ENCODE data around the gene EIF1AD. TPM values are rescaled to one million over a fixed set of nuclear protein-coding genes. Genes with fewer than 3 reads are reported as not detected.

Gene EIF1AD, protein sequence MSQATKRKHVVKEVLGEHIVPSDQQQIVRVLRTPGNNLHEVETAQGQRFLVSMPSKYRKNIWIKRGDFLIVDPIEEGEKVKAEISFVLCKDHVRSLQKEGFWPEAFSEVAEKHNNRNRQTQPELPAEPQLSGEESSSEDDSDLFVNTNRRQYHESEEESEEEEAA
- total RNA-seq (2014; rRNA removed; shearing (Covaris generic)): 27.8 TPM in 2 replicates
- polyA plus RNA-seq (2015; cell fraction: cytosol; rRNA removed): 21.0 and 34.9 TPM in 2 replicates
- polyA plus RNA-seq (2015; cell fraction: nucleus; rRNA removed): 27.8 and 31.3 TPM in 2 replicates

DNA sequence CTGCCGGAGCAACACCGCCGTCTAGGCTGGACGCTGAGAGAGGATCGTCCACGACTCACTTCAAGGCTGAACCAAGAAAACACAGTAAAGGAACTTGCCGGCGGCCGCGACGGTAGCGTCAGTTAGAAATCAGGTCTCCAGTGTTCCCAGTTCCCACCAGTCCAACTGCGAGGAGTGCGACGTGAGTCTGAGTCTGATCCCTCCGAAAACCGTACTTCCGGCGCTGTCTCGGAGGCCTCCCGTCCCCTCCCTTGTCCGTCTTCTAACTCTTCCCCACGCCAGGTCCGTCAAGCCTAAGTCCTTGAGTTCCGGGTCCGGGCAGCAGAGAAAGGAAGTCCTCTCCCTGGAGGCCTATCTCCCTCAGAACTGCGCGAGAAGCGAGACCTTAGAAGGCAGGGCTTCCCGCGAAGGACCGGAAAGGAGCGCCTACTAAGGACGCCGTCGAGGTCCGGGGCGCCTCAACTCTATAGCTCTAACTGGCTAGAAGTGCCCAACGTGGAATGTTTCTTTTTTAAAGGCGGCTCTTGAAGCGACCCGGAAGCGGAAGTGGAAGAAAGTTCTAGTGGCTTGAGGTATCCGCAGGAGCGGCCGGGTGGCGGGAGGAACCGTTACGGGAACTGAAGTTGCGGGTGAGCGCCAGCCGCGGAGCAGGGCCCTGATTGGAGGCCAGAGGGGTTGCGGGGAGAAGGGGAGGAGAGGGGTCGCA, at the start of gene EIF1AD, which contains the start of gene BANF1:
EIF1AD (minus strand) TSS at position 216 of the 706 bp plus-strand sequence. CDS start 1,768 bp downstream, outside the sequence.
BANF1 (plus strand) TSS at position 562 of the 706 bp plus-strand sequence. CDS start 748 bp downstream, outside the sequence.
- in situ Hi-C loops (cut with HindIII; ENCODE audit: low pct_unique_long_range_greater_than_20kb, low sequenced_read_pairs): no loop called here

DNA sequence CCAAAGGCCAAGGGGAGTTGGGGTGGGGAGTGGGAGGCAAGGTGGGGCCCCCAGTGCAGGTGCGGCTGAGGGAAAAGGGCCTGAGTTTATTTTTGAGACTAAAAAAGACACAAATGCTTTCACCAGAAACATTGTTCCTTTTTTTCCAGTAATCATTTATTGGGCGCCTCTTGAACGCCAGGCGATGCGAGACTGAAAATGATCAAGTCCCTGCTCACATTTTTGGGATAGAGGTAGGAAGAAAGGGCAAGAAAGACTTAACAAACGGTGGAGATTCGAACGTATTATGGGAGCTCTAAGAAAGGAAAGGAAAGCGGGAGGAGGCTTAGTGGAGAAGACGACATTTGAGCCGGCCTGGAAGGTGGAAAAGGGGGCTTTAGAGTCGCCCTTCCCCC, 49.4 kb upstream of the EIF1AD start:
- in situ Hi-C loops (cut with HindIII; ENCODE audit: low pct_unique_long_range_greater_than_20kb, low sequenced_read_pairs): no loop called here
- no peak for DNase-seq (ENCODE audit: low read depth, low spot score)

More for the DNA sequence above, at the start of gene EIF1AD, which contains the start of gene BANF1:
- DNase-seq (ENCODE audit: low read depth, low spot score): peak; percentile 94

DNA sequence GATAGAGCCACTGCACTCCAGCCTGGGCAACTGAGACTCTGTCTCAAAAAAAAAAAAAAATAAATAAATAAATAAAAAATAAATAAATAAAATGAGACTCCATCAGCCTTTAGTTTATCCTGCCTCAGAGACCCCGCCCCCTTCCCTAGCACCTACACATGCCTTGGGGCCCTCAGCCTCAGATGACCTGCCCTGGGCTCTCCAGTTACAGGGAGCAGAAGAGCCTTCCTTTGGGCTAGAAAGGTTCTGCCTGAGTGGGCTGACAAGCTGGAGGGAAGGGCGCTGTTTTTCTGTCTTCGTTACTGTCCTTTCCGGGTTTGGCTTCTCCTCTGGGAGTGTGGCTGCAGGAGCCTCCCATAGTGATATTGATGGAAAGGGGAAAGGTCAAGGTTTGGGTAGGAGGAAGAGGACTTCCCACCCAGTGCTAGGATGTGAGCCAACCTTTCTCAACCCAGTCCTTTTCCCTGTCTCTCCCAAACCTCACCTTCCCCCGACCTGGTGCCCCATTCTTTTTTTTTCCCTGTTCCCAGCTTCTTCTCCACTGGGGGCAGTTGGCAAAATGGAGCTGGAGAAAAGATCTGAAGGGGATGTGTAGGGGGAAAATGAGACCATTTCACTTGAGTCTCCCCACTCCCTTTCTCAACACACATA, 48.7 kb upstream of the EIF1AD start:
- no peak for DNase-seq (ENCODE audit: low read depth, low spot score)
- in situ Hi-C loops (cut with HindIII; ENCODE audit: low pct_unique_long_range_greater_than_20kb, low sequenced_read_pairs): no loop called here

DNA sequence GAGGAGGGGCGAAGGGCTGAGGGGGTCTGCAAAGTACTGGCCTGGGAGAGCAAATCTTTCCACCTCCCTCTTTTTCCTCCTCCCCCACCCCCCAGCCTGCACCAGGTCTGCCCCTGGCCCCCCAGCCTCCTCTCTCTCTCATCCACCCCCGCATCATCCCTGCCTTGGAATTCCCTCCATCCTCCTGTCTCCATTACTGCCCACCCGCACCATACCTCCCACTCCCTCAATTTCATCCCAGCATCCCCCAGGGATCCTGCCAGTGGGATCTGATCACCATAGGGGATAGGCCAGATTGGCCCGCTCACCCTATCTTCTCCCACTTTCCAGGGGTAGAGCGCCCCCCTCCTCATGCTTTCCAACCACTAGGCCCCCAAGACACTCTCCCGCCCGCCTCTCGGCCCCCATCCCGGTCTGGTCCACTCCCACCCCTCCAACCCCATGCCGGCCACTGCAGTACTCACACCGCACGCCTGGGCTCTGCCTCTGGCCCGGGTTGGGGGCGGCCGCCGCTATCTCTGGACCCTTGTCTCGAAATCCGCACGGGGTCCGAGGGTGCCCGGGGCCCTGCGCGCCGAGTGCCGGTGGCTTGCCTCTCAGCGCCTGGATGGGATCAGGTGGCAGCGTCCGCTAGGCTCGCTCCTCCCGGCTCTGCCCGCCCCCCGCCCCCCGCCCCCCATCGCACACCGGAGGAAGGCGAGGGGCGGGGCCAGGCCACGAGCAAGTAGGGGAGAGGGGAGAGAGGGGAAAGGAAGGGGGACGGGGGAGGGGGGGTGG, 46.8 kb upstream of the EIF1AD start, which contains the start of gene GAL3ST3:
GAL3ST3 (minus strand) TSS at position 615 of the 777 bp plus-strand sequence. CDS start 3,746 bp downstream, outside the sequence.
- no peak for DNase-seq (ENCODE audit: low read depth, low spot score)
- in situ Hi-C loops (cut with HindIII; ENCODE audit: low pct_unique_long_range_greater_than_20kb, low sequenced_read_pairs): no loop called here

DNA sequence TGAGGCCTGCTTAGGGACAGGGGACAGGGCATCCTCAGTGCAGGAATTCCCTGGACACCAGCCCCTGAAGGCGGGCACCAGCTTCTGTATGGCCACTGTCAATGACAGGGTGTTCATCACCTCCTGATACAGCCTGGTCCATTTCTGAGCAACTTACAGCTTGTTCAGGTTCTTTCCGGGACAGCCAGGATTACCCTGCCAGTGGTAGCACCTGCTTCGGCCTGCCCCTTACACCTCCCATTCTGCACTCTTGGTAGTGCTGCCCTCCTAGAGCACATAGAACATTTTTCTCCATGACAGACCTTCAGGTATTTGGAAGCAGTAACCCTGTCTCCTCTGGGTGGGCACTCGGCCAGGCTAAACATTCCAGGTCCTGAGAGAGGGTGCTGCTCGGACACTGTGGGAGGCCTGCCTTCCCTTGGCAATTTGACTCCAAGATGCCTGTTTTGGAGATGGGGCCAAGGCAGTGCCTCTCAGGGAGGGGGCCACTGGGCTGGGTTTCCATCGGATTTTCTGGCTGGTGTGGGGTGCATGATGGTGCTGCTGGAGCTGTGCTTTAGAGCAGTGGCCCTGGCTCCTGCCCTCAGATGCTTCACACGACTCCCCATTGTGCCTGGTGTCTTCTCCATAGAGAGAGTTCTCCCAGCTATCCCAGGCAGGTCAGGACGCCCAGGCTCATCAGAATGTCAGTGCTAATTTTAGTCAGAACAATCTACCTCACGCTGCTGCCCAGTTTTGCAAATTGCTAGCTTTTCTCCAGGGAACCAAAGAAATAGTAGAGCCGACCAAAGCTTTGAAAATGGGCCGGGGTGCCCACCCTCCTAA, 45.8 kb upstream of the EIF1AD start:
- in situ Hi-C loops (cut with HindIII; ENCODE audit: low pct_unique_long_range_greater_than_20kb, low sequenced_read_pairs): no loop called here
- DNase-seq (ENCODE audit: low read depth, low spot score): no peak

DNA sequence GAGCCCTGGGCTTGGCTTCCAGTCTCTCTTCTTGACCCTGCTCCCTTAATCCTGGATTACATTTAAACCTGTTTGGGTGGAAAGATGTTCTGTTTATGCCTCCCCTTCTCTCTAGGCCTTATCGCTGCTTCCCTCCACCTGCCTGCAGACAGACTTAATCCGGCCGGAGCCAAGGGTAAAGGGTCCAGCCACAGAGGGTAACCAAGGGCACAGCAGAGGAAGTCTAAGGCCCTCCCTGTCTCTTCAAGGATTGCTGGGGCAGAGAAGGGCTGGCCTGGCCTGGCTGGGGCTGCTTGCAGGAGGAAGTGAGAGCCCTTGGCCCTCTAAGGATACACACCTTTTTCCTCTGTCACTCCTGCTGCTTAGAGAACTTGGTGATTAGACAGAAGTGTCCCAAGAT, 44.9 kb upstream of the EIF1AD start:
- DNase-seq (ENCODE audit: low read depth, low spot score): no peak
- in situ Hi-C loops (cut with HindIII; ENCODE audit: low pct_unique_long_range_greater_than_20kb, low sequenced_read_pairs): no loop called here

DNA sequence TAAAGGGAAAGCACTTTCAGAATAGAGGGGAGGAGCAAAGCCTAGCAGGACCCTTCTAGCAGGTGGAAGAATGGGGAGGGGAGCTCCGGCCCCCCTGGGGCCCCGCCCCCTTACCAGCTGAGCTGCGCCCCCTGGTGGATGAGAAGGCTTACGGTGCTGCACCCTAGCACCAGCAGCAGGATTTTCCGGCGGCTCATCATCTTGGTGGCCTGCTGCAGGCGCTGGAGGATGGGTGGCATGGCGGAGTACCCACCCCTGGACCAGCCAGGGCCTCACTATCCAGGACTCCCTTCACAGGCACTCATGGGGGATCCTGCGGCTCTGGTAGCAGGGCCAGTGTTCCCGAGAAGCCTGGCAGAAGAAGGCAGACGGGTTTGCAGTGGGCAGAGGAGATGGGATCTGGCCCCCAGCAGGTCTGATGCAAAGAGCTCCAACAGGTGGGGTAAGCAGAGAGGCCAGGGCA, 43.3 kb upstream of the EIF1AD start:
- DNase-seq (ENCODE audit: low read depth, low spot score): peak; percentile 77

DNA sequence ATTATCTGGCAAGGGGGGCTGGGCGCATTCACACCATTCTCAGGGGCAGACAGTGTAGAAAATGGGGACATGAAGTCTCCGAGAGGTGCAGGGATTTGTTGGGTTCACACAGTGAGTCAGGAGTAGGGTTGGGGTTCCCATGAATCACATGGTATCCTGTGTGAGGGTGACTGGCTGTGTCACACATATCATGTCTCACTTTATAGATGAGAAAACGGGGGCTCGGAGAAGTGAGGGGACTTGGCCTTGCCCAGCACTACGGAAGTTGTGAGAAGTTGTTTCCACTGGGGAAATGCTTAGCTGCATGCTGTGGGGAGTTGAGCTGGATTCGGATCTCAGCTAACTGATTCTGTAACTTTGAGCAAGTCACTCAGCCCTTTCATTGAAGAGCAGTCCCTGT, 42.8 kb upstream of the EIF1AD start:
- in situ Hi-C loops (cut with HindIII; ENCODE audit: low pct_unique_long_range_greater_than_20kb, low sequenced_read_pairs): no loop called here
- DNase-seq (ENCODE audit: low read depth, low spot score): no peak

More for the DNA sequence above, 43.3 kb upstream of the EIF1AD start:
- in situ Hi-C loops (cut with HindIII; ENCODE audit: low pct_unique_long_range_greater_than_20kb, low sequenced_read_pairs): no loop called here

DNA sequence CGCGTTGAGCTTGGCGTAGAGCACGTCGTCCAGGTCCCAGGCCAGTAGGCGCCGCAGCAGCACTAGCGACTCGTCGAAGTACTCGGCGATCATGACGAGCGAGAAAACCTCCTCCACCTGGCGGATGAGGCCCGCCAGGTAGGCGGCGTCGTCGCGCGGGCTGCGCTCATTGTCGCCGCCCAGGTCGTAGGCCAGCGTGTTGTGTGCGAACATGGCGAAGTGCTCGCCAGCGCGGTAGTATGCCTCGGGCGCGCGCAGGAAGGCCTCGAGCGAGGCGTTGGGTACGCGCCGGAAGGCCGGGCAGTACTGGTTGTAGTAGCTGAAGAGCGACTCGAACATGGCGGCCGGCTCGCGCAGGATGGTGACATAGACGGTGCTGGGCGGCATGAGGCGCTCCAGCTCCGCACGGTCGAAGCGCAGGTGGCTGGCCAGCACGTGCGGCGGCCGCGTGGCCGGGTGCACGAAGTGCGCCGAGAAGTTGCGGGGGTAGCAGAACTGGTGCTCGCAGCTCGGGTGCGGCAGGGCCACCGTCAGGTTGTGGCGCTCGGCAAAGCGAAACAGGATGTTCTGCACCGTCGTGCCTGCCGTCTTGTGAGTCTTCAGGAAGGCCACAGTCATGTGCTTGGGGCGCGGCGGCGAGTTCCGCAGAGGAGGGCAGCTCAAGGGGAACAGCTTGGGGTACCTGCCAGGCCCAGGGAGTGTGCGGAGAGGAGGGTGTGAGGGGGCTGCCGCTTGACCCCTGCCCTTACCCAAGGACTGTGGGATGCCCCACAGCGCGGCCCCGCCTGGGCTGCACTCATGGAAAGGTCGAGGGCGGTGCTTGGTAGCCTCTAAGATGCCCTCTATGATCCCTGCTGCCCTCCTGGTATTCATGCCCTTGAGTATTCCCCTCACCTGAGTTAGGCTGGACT, 41.3 kb upstream of the EIF1AD start:
- DNase-seq (ENCODE audit: low read depth, low spot score): no peak
- in situ Hi-C loops (cut with HindIII; ENCODE audit: low pct_unique_long_range_greater_than_20kb, low sequenced_read_pairs): no loop called here

DNA sequence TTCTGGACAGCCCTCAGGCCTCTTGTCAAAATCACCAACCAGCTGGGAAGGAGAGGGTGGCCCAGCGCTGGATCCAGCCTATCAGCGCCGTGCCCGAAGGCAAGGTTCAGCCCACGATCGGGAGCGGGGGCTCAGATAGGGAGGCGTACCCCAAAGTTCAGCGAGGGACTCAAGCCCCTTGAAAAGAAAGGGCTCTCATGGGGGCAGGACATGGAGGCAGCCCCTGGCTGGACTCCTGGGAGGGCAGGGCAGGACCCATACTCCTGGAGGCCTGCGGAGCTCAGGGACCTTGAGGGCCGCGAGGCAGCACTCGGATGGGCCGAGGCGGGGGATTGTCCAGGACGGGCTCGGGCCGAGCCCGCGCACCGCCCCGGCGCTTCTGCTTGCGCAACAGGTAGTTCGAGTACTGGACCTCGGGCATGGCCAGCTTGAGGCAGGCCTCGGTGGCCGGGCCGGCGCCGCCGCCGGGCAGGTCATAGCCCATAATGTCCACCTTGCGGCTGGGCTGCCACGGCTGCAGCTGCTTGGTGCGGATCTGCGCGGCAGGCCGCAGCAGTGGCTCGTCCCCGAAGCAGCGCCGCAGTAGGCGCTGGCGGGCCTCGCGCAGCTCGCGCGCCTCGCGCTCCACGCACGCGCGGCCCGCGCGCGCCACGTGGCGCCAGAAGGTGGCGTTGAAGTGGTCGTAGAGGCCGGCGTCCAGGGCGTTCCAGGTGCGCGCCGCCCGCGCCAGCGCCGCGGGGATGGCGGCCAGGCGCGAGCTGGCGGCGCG, 40.5 kb upstream of the EIF1AD start:
- in situ Hi-C loops (cut with HindIII; ENCODE audit: low pct_unique_long_range_greater_than_20kb, low sequenced_read_pairs): no loop called here
- no peak for DNase-seq (ENCODE audit: low read depth, low spot score)

DNA sequence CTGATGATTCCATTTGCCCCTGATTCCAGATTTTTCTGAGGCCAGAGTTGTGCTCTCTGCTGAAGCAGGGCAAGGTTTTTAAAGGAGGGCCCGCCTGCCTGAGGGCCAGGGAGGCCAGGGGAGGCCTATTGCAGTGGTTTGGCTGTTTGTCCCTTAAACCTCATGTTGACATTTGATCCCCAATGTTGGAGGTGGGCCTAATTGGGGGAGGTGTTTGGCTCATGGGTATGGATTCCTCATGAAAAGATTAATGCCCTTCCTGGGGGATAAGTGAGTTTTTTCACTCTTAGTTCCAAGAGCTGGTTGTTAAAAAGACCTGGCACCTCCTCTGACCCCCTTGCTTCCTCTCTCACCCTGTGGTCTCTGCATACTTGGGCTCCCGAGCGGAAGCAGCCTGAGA, 37.8 kb upstream of the EIF1AD start:
- DNase-seq (ENCODE audit: low read depth, low spot score): no peak
- in situ Hi-C loops (cut with HindIII; ENCODE audit: low pct_unique_long_range_greater_than_20kb, low sequenced_read_pairs): no loop called here

DNA sequence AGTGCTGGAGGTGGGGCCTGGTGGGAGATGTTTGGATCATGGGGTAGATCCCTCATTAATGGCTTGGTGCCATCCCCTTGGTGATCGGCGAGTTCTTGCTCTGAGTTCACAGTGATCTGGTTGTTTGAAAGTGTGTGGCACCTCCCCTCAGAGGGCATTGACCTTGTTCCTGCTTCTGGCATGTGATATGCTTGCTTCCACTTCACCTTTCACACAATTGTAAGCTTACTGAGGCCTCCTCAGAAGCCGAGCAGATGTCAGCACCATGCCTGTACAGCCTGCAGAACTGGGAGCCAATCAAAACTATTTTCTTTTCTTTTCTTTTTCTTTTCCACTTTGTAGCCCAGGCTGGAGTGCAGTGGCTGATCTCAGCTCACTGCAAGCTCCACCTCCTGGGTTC, 35.4 kb upstream of the EIF1AD start:
- in situ Hi-C loops (cut with HindIII; ENCODE audit: low pct_unique_long_range_greater_than_20kb, low sequenced_read_pairs): no loop called here

DNA sequence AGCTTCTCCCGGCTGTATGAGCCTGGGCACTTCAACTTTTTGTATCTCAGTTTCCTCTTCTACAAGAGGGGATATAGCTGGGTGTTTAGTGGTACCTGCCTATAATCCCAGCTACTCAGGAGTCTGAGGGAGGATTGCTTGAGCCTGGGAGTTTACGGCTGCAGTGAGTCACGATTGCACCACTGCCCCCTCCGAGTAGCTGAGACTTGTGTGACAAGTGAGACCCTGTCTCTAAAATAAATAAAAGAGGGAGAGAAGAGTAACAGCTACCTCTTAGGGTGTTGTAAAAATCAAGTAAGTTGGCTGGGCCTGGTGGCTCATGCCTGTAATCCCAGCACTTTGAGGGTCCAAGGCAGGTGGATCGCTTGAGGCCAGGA, 34.4 kb upstream of the EIF1AD start:
- in situ Hi-C loops (cut with HindIII; ENCODE audit: low pct_unique_long_range_greater_than_20kb, low sequenced_read_pairs): no loop called here
- no peak for DNase-seq (ENCODE audit: low read depth, low spot score)

More for the DNA sequence above, 35.4 kb upstream of the EIF1AD start:
- DNase-seq (ENCODE audit: low read depth, low spot score): no peak

DNA sequence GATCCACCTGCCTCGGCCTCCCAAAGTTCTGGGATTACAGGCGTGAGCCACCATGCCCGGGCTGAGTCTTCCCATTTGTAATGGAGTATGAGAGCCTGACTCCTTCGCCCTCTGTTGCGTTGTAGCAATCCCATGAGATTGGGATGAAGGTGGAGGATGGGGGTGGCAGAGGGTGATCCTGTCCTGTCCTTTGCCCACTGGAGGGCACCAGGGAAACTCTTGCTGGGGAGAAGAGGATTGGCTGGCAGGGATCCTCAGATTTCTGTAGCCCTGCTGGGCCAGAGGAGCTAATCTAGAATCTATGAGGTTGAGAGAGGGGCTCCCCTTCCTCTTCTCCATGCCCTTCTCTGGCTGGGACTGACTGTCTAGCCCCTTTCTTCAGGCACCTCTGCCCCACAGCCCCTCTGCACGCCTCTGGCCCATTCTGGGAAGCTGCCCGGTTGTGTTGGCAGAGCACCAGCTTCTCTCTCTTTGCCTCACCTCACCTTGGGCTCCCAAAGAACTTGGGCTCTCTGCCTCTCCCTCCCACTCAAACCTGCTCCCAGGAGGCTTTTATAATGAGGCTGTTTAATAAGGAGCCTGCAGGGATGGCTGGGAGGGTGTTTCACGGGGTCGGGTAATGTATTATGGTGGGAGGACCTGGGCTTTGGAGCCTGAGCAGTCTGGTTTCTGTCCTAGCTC, 33.8 kb upstream of the EIF1AD start:
- peak; percentile 31 for DNase-seq (ENCODE audit: low read depth, low spot score)
- in situ Hi-C loops (cut with HindIII; ENCODE audit: low pct_unique_long_range_greater_than_20kb, low sequenced_read_pairs): no loop called here
